IPS-18c (cell line): ENCODE results near the gene TNRC6A.
"Not testable (repeated sequence)": the region's sequence is repeated elsewhere in the genome, so short reads cannot be mapped to it uniquely, and the experiment has no call there.

ENCODE experiments used
- H3K4me3 ChIP-seq: 2 replicates; pipeline ENCODE4 v1.7.0; 2013; ENCODE audit warnings: low read depth, mild to moderate bottlenecking, low read length, moderate library complexity; ENCODE audit not compliant: insufficient read depth
- H3K9me3 ChIP-seq: one replicate; pipeline ENCODE4 v1.6.1; 2013; ENCODE audit warnings: mild to moderate bottlenecking, low read length, moderate library complexity; ENCODE audit not compliant: control insufficient read depth, insufficient read depth

Gene TNRC6A

DNA sequence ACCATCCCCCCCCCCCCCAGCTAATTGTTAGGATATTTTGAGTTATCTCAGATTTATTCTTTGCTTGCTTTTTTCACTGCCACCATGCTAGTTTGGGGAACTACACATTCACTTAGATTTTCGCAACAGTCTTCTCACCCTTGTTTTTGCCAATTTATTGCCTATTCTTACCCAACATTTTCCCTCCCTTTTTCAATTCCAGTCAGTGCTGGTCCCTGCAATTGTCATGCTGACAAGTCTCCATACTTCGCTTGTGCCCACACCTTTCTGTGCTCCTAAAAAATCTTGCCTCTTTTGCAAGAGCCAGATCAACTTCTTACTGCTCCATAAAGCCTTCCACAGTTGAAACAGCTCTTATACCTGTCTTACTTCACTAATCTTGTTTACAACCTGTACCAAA, 16.3 kb downstream of the TNRC6A start:
- H3K9me3 ChIP-seq: no peaks in the 10 kb centered on the region
- no peak overlapping the region for H3K4me3 ChIP-seq

DNA sequence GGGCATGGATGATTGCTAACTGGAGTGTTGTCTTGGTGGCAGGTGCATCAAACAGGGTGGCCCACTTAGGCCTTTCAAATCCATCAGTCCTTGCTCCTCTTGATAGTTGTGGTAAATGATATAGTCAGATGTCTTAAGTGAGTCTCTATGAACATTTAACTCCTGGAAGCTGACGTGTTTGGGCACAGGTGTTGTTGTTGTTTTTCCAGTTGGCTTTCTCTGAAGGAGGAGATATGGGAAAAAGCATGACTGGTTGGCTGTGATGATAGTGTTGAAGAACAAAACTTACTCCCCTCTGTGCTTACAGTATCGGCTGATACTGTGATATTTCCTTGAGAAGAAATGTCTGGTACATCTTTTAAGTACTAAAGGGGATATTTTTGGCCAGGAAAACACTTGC, 18.0 kb downstream of the TNRC6A start:
- Histone ChIP-seq H3K4me3 (no peak overlapping the region), H3K9me3 (no peaks in the 10 kb centered on the region)

DNA sequence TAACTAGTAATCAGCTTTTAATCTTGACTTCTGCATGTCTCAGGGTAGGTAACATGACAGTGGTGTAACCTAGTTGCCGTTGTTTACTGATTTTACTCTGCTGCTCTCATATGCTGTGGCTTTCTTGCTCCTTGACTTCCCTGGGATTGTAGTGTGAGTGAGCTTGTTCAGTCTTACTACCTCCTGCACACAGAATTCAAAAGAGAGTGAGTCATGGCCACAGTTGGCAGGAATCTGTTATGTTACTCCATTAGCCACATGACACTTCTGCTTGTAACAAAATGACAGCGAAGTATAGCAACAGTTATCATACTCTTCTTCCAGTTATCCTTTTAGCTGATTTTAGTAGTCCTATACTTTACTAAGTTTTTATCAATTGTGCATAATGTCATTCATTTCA, 18.8 kb downstream of the TNRC6A start:
- Histone ChIP-seq H3K9me3 (no peaks in the 10 kb centered on the region), H3K4me3 (no peak overlapping the region)

DNA sequence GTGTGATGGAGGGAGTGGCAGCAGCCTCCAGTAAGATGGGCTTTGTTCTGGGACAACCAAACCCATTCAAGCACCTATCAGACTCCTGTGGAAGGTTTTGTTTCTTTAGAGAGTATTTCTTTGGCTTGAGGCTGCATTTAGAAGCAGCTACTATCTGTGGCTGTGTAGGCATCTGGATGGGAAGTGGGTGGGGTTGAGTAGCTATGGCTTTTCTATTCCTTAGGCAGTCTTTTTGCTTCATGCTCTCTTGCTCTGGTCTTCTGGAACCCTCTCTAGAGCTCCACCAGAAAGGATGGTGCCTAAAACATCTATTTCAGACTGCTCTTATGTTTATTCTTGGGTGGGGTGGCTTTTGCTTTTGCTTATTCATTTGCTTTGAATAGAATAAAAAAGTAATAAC, 19.9 kb downstream of the TNRC6A start:
- no peaks in the 10 kb centered on the region for H3K9me3 ChIP-seq

DNA sequence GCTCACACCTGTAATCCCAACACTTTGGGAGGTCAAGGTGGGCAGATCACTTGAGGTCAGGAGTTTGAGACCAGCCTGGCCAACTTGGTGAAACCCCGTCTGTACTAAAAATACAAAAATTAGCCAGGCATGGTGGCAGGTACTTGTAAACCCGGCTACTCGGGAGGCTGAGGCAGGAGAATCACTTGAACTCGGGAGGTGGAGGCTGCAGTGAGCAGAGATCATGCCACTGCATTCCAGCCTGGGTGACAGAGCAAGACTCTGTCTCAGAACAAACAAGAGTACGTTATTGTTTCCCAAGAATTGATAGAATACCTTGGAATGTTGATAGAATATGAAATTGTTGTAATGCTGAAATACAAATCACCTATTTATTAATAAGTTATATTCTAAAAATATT, 20.4 kb downstream of the TNRC6A start:
- not testable (repeated sequence) for H3K4me3 ChIP-seq, H3K9me3 ChIP-seq

More for the DNA sequence above, 19.9 kb downstream of the TNRC6A start:
- H3K4me3 ChIP-seq: no peak overlapping the region

DNA sequence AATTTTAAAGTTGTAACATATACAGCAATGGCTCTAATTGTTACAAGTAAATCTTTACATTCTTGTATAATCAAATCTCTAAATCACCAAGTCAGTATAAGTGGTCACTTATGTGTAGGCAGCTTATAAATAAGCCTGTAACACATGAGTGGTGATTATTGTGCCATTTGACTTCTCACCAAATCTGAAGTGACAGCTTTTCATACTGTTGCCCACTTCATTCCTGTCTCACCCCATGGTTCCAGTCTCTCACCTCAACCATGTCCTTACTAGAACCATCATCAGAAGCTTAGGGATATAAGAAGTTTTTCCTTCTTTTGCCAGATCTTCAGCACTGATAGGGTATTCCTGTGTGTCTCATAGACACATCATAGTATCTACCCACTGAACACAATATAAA, 23.5 kb downstream of the TNRC6A start:
- Histone ChIP-seq H3K9me3 (no peaks in the 10 kb centered on the region), H3K4me3 (no peak overlapping the region)

DNA sequence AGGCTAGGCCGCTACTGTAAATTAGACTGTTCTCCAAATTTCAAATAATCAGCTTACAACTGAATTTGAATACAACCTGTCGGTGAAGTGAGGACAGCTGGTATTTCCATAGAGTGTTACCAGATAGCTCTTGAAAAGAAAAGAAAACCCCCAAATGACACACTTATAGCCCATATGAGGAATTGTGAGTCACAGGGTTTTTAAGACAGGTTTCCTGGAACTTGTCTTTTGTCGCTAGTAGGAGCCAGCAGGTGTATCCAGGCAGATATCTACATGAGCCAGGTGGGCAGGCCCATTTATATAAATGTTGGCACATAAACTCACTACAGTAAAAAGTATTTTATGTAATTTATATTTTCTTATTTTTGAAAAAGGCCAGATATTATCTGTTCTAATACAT, 24.0 kb downstream of the TNRC6A start:
- no peaks in the 10 kb centered on the region for H3K9me3 ChIP-seq
- no peak overlapping the region for H3K4me3 ChIP-seq

DNA sequence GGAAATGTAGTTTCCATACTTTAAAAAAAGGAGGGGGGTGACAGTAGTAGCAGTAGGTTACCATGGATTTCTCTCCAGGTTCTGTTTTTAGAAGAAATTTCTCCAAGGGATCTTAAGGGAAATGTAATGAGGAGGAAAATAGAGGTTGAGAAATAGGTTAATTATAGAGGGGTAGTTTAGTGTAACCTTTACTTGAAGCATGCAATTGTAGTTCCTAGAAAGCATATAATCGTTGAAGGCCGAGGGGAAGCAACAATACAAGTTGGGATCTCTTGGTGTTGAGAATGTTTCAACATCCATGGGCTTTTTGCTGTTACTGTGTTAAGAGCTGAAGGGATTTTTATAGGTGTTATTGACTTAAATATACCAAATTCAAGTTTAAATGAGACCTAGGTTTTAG, 25.1 kb downstream of the TNRC6A start:
- Histone ChIP-seq H3K9me3 (no peaks in the 10 kb centered on the region), H3K4me3 (no peak overlapping the region)

DNA sequence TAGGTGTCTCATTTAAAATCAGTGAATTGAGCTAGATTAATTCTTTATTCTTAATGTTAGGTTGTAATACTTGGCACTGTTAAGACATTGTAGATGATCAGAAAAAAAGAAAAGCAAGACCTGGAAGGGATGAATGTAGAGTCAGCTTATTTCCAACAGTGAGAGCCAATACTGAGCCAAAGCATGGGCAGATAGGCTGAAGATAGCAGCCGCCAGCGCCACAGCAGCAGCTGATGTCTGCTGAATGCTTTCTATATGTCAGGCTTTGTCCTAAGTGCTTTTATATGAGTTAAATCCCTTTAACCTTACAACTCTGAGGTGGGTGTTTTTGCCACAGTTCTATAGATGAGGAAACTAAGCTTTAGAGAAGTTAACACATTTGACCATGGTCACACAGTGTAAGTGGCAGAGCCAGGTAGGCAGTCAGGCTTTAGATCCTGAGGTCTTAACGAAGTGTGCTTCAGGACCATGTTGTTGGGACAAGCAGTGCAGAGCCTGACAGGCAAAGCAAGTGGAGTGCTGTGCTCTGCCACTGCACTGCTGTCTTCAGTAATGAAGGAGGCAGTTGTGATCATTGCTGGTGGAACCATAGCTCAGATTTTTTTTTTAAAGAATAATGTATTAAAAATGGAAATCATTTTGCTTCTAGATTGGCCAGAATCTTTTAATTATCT, 25.9 kb downstream of the TNRC6A start:
- Histone ChIP-seq H3K4me3 (no peak overlapping the region), H3K9me3 (no peaks in the 10 kb centered on the region)

DNA sequence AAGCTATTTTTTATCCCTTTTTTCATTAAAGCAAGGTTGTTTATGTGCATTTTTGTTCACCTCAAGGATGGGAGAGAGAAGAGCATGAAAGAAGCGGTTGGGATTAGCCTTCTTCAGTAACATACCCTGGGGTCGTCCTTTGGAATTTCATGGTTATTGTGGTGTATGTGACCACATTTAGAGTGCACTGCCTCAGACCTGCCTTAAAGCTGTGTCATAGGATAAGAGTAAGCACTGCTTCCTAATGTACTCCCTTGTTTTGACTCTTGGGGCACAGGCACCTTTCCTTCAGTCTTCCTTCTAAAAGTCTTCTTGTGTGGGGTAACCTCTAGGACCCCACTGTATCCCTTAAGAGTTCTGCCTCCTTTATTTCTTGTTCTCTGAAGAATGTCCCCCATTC, 28.9 kb downstream of the TNRC6A start:
- no peaks in the 10 kb centered on the region for H3K9me3 ChIP-seq
- no peak overlapping the region for H3K4me3 ChIP-seq

DNA sequence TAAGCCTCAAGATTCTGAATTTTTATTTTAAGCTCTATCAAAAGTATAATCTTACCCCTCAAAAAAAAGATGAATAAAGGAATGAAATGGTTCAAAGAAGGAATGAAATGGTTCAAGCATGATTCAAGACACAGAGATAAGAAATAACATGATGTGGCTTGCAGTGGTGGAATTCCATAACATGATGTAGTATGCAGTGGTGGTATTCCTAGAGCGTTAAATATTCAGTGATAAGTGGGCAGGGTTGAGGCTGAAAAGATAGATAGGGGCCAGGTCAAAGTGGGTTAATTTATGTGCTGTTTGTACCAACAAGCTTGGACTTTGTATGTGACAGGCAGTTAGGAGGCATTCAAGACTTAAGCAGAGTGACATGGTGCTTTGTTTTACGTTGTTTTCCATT, 29.6 kb downstream of the TNRC6A start:
- no peaks in the 10 kb centered on the region for H3K9me3 ChIP-seq
- H3K4me3 ChIP-seq: no peak overlapping the region

DNA sequence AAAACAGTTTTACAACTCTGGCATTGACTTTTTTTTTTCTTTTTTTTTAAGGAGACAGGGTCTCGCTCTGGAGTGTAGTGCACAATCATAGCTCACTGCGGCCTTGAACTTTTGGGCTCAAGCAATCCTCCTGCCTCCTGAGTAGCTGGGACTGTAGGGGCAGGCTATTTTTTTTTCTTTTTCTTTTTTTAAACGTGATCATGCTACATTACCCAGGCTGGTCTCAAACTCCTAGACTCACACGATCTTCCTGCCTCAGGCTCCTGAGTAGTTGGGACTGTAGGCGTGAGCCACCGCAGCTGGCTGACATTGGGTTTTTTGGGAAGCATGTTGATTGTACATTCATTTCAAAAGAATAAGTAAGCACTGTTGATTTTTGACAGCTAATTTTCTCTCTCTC, 32.1 kb downstream of the TNRC6A start:
- H3K4me3 ChIP-seq: no peak overlapping the region
- no peaks in the 10 kb centered on the region for H3K9me3 ChIP-seq

DNA sequence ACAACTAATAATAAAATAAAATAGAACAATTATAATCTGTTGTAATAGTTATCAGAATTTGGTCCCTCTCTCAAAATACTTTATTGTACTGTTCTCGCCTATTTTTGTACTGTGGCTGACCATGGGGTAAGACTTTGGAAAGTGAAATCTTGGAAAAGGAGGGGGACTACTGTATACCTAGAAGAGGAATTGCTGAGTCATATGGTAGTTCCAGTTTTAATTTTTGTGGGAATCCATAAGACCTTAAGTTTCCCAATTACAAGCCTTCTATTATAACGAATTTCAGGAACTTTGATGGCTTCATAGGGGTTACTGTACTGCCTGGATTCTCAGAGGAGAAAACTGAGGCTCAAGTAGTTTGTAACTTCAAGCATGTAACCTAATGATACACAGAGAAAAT, 35.5 kb downstream of the TNRC6A start:
- Histone ChIP-seq H3K4me3 (no peak overlapping the region), H3K9me3 (no peaks in the 10 kb centered on the region)

DNA sequence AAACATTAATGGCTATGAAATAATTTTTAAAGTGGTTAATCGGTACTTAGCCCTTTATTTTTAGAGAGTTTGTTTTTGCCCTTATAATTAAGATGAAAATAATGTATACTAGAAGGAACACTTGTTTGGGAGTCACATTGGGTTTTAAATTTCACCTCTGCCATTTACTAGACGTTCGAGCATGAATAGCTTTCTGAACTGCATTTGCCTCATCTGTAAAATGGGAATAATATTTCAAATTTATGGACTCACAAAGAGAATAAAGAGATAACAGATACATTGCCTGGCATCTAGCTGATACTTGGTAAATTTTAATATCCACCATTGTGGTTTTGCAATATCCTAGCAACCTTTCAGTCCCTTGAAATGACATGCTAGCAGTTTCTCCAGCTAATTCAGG, 36.6 kb downstream of the TNRC6A start:
- Histone ChIP-seq H3K4me3 (no peak overlapping the region), H3K9me3 (no peaks in the 10 kb centered on the region)

DNA sequence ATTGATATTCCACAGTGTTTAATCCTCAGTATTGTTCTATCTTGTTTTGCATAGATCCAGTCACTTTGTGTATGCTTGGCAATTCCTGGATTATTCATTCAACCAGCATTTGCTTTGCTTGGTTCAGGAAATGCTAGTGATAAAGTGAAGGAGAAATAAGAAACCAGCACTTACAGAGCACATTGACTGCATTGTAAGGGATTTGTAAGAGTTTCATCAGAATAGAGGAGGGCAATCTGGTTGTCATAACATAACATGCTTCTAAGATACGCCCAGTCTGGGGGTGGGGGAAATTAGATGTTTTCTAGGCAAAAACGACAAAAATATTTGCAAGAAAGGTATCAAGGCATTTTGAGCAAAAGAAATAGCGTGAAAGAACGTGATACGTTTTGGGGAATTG, 40.4 kb downstream of the TNRC6A start:
- H3K9me3 ChIP-seq: no peaks in the 10 kb centered on the region
- no peak overlapping the region for H3K4me3 ChIP-seq

DNA sequence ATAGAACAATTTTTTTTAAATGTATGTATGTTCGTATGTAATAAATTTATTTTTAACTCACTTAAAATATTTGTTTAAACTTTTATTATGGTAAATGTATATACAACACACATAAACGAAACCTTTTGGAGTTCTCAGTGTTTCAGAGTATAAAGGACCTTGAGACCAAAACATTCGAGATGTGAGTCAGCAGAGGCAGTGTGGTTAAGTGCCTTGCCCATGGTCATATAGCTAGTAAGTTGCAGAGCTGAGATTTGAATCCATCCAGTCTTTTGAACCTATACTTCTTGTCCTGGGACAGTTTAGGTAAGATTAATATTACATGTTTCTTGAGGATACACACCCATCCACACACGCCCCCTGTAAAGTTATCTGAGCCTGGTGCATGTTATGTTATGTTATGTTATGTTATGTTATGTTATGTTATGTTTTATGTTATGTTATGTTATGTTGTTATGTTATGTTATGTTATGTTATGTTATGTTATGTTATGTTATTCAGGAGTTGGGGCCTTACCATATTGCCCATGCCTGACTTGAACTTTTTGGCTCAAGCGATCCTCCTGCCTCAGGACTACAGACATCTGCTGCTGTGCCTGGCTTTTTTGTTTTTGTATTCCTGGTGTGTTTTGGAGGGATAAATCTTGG, 41.8 kb downstream of the TNRC6A start:
- Histone ChIP-seq H3K9me3 (no peaks in the 10 kb centered on the region), H3K4me3 (no peak overlapping the region)

DNA sequence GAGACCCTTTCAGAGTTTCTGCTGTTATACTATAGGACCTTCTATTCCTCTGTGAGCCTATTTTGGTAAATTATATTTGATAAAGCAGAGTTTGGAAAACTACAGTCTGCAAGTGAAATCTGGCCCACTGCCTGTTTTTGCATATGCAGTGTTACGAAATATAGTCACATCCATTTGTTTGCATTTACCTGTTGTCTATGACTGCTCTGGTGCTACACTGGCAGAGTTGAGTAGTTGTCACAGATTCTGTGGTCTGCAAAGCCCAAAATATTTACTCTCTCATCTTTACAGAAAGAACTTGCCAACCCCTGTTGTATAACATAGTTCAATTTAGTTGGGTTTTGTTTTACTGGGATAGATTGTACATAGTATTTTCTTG, 42.3 kb downstream of the TNRC6A start:
- Histone ChIP-seq H3K9me3 (no peaks in the 10 kb centered on the region), H3K4me3 (no peak overlapping the region)

DNA sequence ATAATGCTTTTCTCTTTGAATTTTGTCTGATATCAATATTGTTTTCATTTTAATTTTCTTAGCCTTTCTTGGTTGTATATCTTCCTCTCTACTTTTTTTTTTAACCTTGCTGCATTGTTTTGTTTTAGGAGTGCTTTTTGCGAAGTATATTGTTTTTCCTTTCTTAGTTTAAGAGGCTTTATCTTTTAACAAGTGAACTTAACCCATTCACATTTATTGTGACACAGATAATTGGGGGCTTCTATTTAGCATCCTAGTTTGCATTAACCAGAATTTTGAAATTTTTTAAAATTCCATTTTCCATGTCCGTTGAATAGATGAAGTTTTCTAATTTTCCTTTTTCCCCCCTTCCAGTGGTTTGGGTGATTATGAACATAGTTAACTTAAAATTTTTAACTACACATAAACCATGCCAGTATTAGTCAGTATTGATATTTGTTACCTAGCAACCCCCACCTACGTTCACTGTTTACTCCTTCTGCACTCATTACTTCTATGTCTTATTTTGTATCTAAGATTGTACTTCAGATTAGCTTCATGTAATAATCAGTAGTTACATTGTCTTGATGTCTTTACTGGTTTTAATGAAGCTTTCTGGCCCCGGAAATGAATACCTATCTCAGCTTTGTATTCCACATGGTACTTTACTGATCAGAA, 44.4 kb downstream of the TNRC6A start:
- no peaks in the 10 kb centered on the region for H3K9me3 ChIP-seq
- no peak overlapping the region for H3K4me3 ChIP-seq
